CD4-positive, alpha-beta memory T cell (primary cell): Measurements from ENCODE around the gene ZNHIT6. TPM values are rescaled to one million over a fixed set of nuclear protein-coding genes. Genes with fewer than 3 reads are reported as not detected.

Experiments used
- CTCF ChIA-PET: fragments of 350-600 bp; sonication (Branson Sonifier 250); formaldehyde crosslinking; loops from one replicate; lab custom pipeline; 2021; ENCODE audit warnings: inconsistent platforms; ENCODE audit not compliant: partially characterized antibody; lab: Charles Lee
- POLR2A ChIA-PET: fragments of 350-600 bp; sonication (Branson Sonifier 250); formaldehyde crosslinking; loops from one replicate; lab custom pipeline; 2021; ENCODE audit not compliant: partially characterized antibody; lab: Charles Lee
- DNase-seq, 5 donors: peaks; one replicate each; pipeline versions ENCODE4 v3.0.0 to v3.0.0-alpha.2; 2020 to 2022; ENCODE audit warnings: mixed read lengths in 1 of 5
- H3K27ac ChIP-seq: one replicate; pipeline ENCODE4 v1.7.0; 2013; ENCODE audit warnings: low read depth, low read length
- H3K27me3 ChIP-seq: 2 replicates; pipeline ENCODE4 v1.7.0; 2013; ENCODE audit warnings: mild to moderate bottlenecking, low read length, moderate library complexity; ENCODE audit not compliant: insufficient read depth
- H3K36me3 ChIP-seq: 2 replicates; pipeline ENCODE4 v1.7.0; 2013; ENCODE audit warnings: mild to moderate bottlenecking, low read length, moderate library complexity; ENCODE audit not compliant: insufficient read depth
- H3K4me1 ChIP-seq: 2 replicates; pipeline ENCODE4 v1.7.0; 2013; ENCODE audit warnings: mild to moderate bottlenecking, low read length, moderate library complexity; ENCODE audit not compliant: insufficient read depth
- H3K4me3 ChIP-seq, 2 donors: one replicate each; pipeline ENCODE4 v1.7.0; 2013; ENCODE audit warnings: low read length in 2 of 2, mild to moderate bottlenecking in 1 of 2
- H3K9me3 ChIP-seq, 2 donors: one replicate each; pipeline ENCODE4 v1.7.0; 2013; ENCODE audit warnings: low read length in 2 of 2, control low read depth in 1 of 2; ENCODE audit not compliant: control insufficient read depth in 1 of 2
- H3K27ac Mint-ChIP-seq, 7 donors: one replicate each; pipeline ENCODE4 v1.8.0; 2020 to 2021; ENCODE audit warnings: mixed read lengths in 7 of 7, mild to moderate bottlenecking in 6 of 7, inconsistent platforms in 3 of 7, moderate library complexity in 3 of 7
- H3K27me3 Mint-ChIP-seq, 2 donors: one replicate each; pipeline ENCODE4 v1.8.0; 2020 to 2021; ENCODE audit warnings: mixed read lengths in 2 of 2
- H3K36me3 Mint-ChIP-seq, 2 donors: one replicate each; pipeline ENCODE4 v1.8.0; 2020 to 2021; ENCODE audit warnings: mixed read lengths in 2 of 2, inconsistent platforms in 1 of 2, mild to moderate bottlenecking in 1 of 2
- H3K4me1 Mint-ChIP-seq, 4 donors: one replicate each; pipeline ENCODE4 v1.8.0; 2020 to 2021; ENCODE audit warnings: mixed read lengths in 4 of 4, mild to moderate bottlenecking in 1 of 4
- H3K4me3 Mint-ChIP-seq, 8 donors: one replicate each; pipeline ENCODE4 v1.8.0; 2020 to 2021; ENCODE audit warnings: mixed read lengths in 8 of 8, mild to moderate bottlenecking in 7 of 8, moderate library complexity in 6 of 8, inconsistent platforms in 3 of 8
- H3K9me3 Mint-ChIP-seq, 8 donors: one replicate each; pipeline ENCODE4 v1.8.0; 2020 to 2021; ENCODE audit warnings: mixed read lengths in 8 of 8, mild to moderate bottlenecking in 5 of 8, inconsistent platforms in 3 of 8, moderate library complexity in 1 of 8
- intact Hi-C: fragments of 100-400 bp; cut with micrococcal nuclease; formaldehyde crosslinking; loops from one replicate; pipeline ENCODE4 v1.15.1; 2023
- polyA plus RNA-seq, 2 donors: library from polyadenylated mRNA; unstranded; fragments of 300-500 nt; fragmentation: Illumina TruSeq; gene quantifications; one replicate each; pipeline ENCODE4 v1.2.3, GENCODE V29; 2021
- total RNA-seq, 2 experiments: library from RNA; stranded (reverse); gene quantifications; one replicate each; pipeline ENCODE4 v1.2.3, GENCODE V29; 2021

ZNHIT6 gene, protein sequence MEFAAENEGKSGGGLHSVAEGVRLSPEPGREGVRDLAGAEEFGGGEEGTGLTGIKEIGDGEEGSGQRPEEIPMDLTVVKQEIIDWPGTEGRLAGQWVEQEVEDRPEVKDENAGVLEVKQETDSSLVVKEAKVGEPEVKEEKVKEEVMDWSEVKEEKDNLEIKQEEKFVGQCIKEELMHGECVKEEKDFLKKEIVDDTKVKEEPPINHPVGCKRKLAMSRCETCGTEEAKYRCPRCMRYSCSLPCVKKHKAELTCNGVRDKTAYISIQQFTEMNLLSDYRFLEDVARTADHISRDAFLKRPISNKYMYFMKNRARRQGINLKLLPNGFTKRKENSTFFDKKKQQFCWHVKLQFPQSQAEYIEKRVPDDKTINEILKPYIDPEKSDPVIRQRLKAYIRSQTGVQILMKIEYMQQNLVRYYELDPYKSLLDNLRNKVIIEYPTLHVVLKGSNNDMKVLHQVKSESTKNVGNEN
- total RNA-seq (10 to 100 TPM; 18.0 to 19.2 TPM), polyA plus RNA-seq (10 to 100 TPM; 13.4 to 19.5 TPM)

DNA sequence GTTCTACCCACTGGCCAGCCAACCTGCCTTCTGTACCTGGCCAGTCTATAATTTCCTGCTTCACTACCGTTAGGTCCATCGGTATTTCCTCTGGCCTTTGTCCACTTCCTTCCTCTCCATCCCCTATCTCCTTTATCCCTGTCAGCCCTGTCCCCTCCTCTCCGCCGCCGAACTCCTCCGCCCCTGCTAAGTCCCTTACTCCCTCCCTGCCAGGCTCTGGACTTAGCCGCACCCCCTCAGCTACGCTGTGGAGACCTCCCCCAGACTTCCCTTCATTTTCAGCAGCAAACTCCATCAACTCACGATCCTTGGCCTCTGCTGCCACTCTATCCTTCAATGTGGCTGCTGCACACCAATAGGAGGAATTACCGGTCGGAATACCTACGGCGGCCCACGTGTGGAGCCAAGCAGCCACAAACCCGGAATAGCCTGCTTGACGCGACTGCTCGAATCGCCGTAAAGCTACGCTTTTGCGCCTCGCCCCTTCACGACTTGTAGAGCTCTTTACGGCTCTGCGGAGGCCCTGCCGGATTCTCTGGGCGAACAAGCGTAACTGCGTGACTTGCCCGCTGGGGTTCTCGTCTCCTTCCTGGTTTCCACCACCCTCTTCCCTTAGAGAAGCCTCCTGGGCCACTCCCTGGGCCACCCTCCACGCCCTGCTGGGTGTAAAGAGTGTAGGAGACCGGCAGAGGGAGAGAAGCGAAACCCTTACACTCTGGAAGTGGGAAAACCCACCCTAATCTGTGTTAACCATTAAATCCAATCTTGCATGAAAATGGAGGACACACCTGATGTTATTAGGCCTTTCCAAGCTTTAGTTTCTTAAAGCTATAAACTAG is at the start of gene ZNHIT6:
Gene ZNHIT6 (minus strand): TSS at position 444 of the 839 bp plus-strand sequence. CDS start 149 bp downstream, at position 295.
- H3K4me3 Mint-ChIP-seq, result no peak within 1 kb of the TSS
- Histone ChIP-seq H3K4me1 (peaks cover 43% of the 10 kb centered on the region), H3K27me3 (no peaks in the 10 kb centered on the region), H3K36me3 (peaks cover 5% of the 10 kb centered on the region), H3K9me3 (no peaks in the 10 kb centered on the region), H3K4me3 (peak within 1 kb of the TSS; percentile 70 to 93), H3K27ac (peak within 1 kb of the TSS; percentile 73)
- POLR2A ChIA-PET, result interaction anchor here (0.9 to 1.8 kb wide), 8 partner anchors 11 to 508 kb away, joined by 3 to 8 read pairs (median 3); partner anchors contain the start of genes BCL10 and SYDE2
- intact Hi-C loops, result loop anchor here (1.0 to 10.0 kb wide), 3 partner anchors 432 to 1203 kb away; partner anchors contain the start of genes BCL10, GNG5 and SPATA1
- CTCF ChIA-PET, result interaction anchor here (1.3 to 1.6 kb wide), 4 partner anchors 9 to 432 kb away, joined by 4 to 9 read pairs (median 4); partner anchors contain the start of gene BCL10
- H3K36me3 Mint-ChIP-seq, result peaks cover 21 to 22% of the 10 kb centered on the region in 2 donors
- H3K27me3 Mint-ChIP-seq, result no peaks in the 10 kb centered on the region
- peak; percentile 87 to 95 (median 91) for DNase-seq
- no peaks in the 10 kb centered on the region for H3K9me3 Mint-ChIP-seq
- H3K27ac Mint-ChIP-seq, result no peak within 1 kb of the TSS
- H3K4me1 Mint-ChIP-seq, result peaks cover 19 to 29% (median 25%) of the 10 kb centered on the region in 4 donors

DNA sequence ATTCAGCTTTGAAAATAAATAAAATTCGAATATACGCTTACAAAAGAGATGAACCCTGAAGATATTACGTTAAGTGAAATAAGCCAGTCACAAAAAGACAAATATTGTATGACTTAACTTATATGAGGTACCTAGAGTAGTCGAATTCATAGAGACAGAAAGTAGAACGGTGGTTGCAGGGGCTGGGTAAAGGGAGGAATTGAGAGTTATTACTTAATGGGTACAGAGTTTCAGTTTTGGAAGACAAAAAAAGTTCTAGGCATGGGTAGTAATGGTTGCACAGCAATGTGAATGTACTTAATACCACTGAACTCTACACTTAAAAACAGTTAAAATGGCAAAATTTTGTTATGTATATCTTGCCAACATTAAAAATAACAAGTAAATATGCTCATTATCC is 48.6 kb upstream of the ZNHIT6 start:
- H3K4me1 Mint-ChIP-seq, result no peaks in the 10 kb centered on the region
- Histone ChIP-seq H3K9me3 (no peaks in the 10 kb centered on the region), H3K27ac (no peak overlapping the region), H3K36me3 (no peaks in the 10 kb centered on the region), H3K4me3 (no peak overlapping the region), H3K4me1 (no peaks in the 10 kb centered on the region), H3K27me3 (no peaks in the 10 kb centered on the region)
- H3K9me3 Mint-ChIP-seq, result peaks cover 0 to 13% (median 6%) of the 10 kb centered on the region in 8 donors
- H3K27ac Mint-ChIP-seq, result no peak overlapping the region
- ChIA-PET POLR2A (no interaction called here), CTCF (no interaction called here)
- intact Hi-C loops, result no loop called here
- no peak for DNase-seq
- no peaks in the 10 kb centered on the region for H3K36me3 Mint-ChIP-seq
- no peak overlapping the region for H3K4me3 Mint-ChIP-seq
- no peaks in the 10 kb centered on the region for H3K27me3 Mint-ChIP-seq

DNA sequence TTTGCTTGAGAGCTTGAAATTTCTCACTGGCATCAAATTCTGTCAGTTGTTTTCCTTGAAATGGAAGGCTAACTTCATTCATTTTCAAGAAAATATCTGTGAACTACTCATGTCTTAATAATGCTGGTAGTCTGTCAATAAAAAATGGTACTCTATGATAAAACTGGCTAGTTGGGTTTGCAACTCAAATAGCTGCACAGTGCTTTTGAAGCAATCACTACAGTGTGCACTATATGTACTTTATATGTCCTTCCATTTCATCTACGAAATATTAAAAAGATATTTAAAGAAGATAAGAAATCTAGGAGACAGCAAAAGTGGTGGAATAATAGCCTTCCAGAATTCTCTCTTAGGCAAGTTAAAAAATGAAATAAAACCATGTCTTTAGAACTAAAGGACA is 39.9 kb upstream of the ZNHIT6 start:
- intact Hi-C loops, result no loop called here
- no peak overlapping the region for H3K4me3 ChIP-seq
- Mint-ChIP-seq H3K9me3 (peaks cover 0 to 6% (median 0%) of the 10 kb centered on the region in 8 donors), H3K36me3 (no peaks in the 10 kb centered on the region), H3K4me3 (no peak overlapping the region), H3K27ac (no peak overlapping the region), H3K27me3 (peaks cover 4 to 9% of the 10 kb centered on the region in 2 donors), H3K4me1 (no peaks in the 10 kb centered on the region)
- no peaks in the 10 kb centered on the region for H3K36me3 ChIP-seq
- CTCF ChIA-PET, result no interaction called here
- POLR2A ChIA-PET, result no interaction called here
- H3K27ac ChIP-seq, result no peak overlapping the region
- no peak for DNase-seq
- no peaks in the 10 kb centered on the region for H3K9me3 ChIP-seq
- H3K4me1 ChIP-seq, result no peaks in the 10 kb centered on the region
- no peaks in the 10 kb centered on the region for H3K27me3 ChIP-seq

DNA sequence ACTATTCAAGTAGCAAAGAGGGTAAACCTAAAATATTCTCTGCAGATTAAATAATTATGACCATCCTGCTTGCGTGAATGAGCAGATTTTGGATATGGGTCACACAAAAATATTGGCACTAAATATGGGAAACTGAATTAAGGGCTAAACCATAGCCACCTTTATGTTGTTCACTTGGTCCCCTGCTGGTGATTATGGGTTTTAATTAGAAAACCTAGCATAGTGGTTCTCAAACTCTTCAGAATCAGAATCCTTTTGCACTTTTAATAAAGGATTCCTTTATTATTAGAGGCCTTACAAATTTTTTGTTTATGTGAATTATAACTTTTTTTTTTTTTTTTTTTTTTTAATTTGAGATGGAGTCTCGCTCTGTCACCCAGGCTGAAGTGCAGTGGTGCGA is 38.5 kb upstream of the ZNHIT6 start:
- Histone ChIP-seq H3K4me1 (no peaks in the 10 kb centered on the region), H3K27me3 (no peaks in the 10 kb centered on the region), H3K9me3 (no peaks in the 10 kb centered on the region), H3K36me3 (no peaks in the 10 kb centered on the region), H3K27ac (no peak overlapping the region), H3K4me3 (no peak overlapping the region)
- Mint-ChIP-seq H3K27ac (no peak overlapping the region), H3K4me3 (no peak overlapping the region), H3K4me1 (no peaks in the 10 kb centered on the region), H3K27me3 (peaks cover 6 to 10% of the 10 kb centered on the region in 2 donors), H3K9me3 (peaks cover 0 to 6% (median 0%) of the 10 kb centered on the region in 8 donors), H3K36me3 (no peaks in the 10 kb centered on the region)
- intact Hi-C loops, result no loop called here
- ChIA-PET POLR2A (no interaction called here), CTCF (no interaction called here)
- DNase-seq, result no peak

DNA sequence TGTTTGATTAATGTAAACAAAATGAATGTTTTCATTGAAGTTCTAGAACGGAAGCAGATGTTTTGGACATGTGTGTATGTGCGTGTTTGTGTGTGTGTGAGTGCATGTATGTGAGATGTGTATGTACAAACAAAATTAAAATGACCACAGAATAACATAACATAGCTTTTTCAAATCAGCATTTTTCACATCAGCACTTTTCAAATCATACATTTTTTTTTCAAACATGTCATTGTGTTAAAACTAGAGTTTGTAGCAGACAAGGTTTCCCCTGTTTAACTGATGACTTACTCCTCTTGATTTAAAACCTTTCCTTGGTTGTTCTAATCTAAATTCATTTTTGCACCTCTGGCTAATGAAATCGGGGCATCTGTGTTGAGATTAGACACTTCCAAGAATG is 35.6 kb upstream of the ZNHIT6 start:
- Mint-ChIP-seq H3K9me3 (peaks cover 0 to 6% (median 0%) of the 10 kb centered on the region in 8 donors), H3K27me3 (peaks cover 10 to 12% of the 10 kb centered on the region in 2 donors), H3K36me3 (no peaks in the 10 kb centered on the region), H3K27ac (no peak overlapping the region), H3K4me3 (no peak overlapping the region), H3K4me1 (no peaks in the 10 kb centered on the region)
- Histone ChIP-seq H3K27ac (no peak overlapping the region), H3K36me3 (no peaks in the 10 kb centered on the region), H3K4me3 (no peak overlapping the region), H3K4me1 (no peaks in the 10 kb centered on the region), H3K9me3 (no peaks in the 10 kb centered on the region), H3K27me3 (no peaks in the 10 kb centered on the region)
- intact Hi-C loops, result no loop called here
- ChIA-PET POLR2A (no interaction called here), CTCF (no interaction called here)
- DNase-seq, result no peak

DNA sequence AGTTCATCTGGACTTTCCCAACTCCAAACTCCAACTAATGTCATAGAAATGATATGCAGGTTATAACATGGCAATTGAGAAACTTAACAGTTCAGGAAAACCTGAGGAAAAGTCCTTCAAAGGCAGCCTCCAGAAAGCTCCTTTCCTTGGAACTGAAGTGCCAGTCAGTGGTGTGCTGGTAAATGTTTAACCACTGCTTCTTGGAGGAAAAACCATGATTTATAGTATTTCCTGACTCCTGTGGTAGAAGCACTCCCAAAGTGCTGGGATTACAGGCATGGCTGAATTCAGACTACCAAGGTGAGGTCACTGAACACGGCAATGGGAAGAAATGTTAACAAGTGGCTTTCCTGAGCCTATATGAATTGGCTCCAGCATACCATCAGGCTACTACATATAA is 26.7 kb upstream of the ZNHIT6 start:
- DNase-seq, result no peak
- Histone ChIP-seq H3K9me3 (no peaks in the 10 kb centered on the region), H3K36me3 (no peaks in the 10 kb centered on the region), H3K4me3 (no peak overlapping the region), H3K27ac (no peak overlapping the region), H3K4me1 (no peaks in the 10 kb centered on the region), H3K27me3 (no peaks in the 10 kb centered on the region)
- POLR2A ChIA-PET, result no interaction called here
- Mint-ChIP-seq H3K9me3 (no peaks in the 10 kb centered on the region), H3K36me3 (no peaks in the 10 kb centered on the region), H3K4me1 (no peaks in the 10 kb centered on the region), H3K4me3 (no peak overlapping the region), H3K27ac (no peak overlapping the region), H3K27me3 (peaks cover 7 to 9% of the 10 kb centered on the region in 2 donors)
- intact Hi-C loops, result no loop called here
- CTCF ChIA-PET, result no interaction called here
